Measurements from ENCODE around the gene DHODH.
"Not testable (repeated sequence)": the region's sequence is repeated elsewhere in the genome, so short reads cannot be mapped to it uniquely, and the experiment has no call there.

- TF ChIP-seq CTCF (IDR thresholded peaks at IDR 0.05 in 4 of 5, conservative IDR thresholded peaks at IDR 0.05 in 1 of 5); POLR2A (IDR thresholded peaks at IDR 0.05): not testable (repeated sequence)
Measured at GRCh38 chr16:72054254-72054847, 45.8 kb downstream of the DHODH start, which contains the start of gene HP.
